HEK293 (cell line): ENCODE data around the gene FILIP1L.

Experiments
- CTCF ChIA-PET: fragments of 350-600 bp; formaldehyde crosslinking; extraction: SDS; loops from one replicate; lab custom pipeline; 2021; ENCODE audit warnings: antibody characterized with exemption; lab: Yijun Ruan, JAX
- POLR2A ChIA-PET: fragments of 300-600 bp; formaldehyde crosslinking; extraction: SDS; loops from one replicate; lab custom pipeline; 2020; ENCODE audit warnings: antibody characterized with exemption, inconsistent platforms; lab: Yijun Ruan, JAX
- H3K27ac ChIP-seq: fragments of 200-500 bp; sonication (Bioruptor generic); 2 replicates; pipeline ENCODE4 v1.5.1; 2014; ENCODE audit warnings: low read depth, low read length, control low read depth, inconsistent platforms; ENCODE audit errors: extremely low read depth
- H3K36me3 ChIP-seq, 2 experiments: fragments of 200-500 bp in 1 of 2; sonication (Bioruptor generic) in 1 of 2; 1 replicate in 1 of 2; 2 replicates in 1 of 2; pipeline ENCODE4 v1.5.1; 2014 to 2017; ENCODE audit warnings: inconsistent platforms in 2 of 2, low read length in 2 of 2; ENCODE audit not compliant: control insufficient read depth in 2 of 2, insufficient read depth in 1 of 2
- H3K4me1 ChIP-seq: fragments of 200-500 bp; sonication (Bioruptor generic); 2 replicates; pipeline ENCODE4 v1.5.1; 2014; ENCODE audit warnings: mild to moderate bottlenecking, low read length, inconsistent platforms; ENCODE audit not compliant: control insufficient read depth, insufficient read depth
- H3K4me3 ChIP-seq: 2 replicates; pipeline ENCODE4 v1.5.1; 2011; ENCODE audit warnings: low read depth, mild to moderate bottlenecking, control low read depth, low read length, moderate library complexity
- H3K9me3 ChIP-seq: fragments of 200-500 bp; sonication (Bioruptor generic); 2 replicates; pipeline ENCODE4 v1.5.1; 2014; ENCODE audit warnings: low read depth, low read length, inconsistent platforms; ENCODE audit not compliant: control insufficient read depth, insufficient read depth
- BCL11A ChIP-seq: fragments of 450-650 bp; formaldehyde crosslinking; IDR thresholded peaks from 2 replicates; pipeline ENCODE4 v1.5.1; 2016; ENCODE audit warnings: low read depth, missing biosample characterization, missing genetic modification characterization
- PRDM1 ChIP-seq: fragments of 450-650 bp; formaldehyde crosslinking; IDR thresholded peaks from 2 replicates; pipeline ENCODE4; 2016; ENCODE audit warnings: missing biosample characterization, missing genetic modification characterization
- ZFP3 ChIP-seq: fragments of 450-650 bp; formaldehyde crosslinking; IDR thresholded peaks from 2 replicates; pipeline ENCODE4 v1.5.1; 2016; ENCODE audit warnings: low read depth, missing biosample characterization, missing genetic modification characterization
- ZNF157 ChIP-seq: fragments of 450-650 bp; formaldehyde crosslinking; IDR thresholded peaks from 2 replicates; pipeline ENCODE4 v1.5.1; 2016; ENCODE audit warnings: missing biosample characterization, missing genetic modification characterization
- ZNF2 ChIP-seq: fragments of 450-650 bp; formaldehyde crosslinking; IDR thresholded peaks from 2 replicates; pipeline ENCODE4 v1.5.1; 2016; ENCODE audit warnings: missing biosample characterization, missing genetic modification characterization
- ZNF221 ChIP-seq: fragments of 450-650 bp; formaldehyde crosslinking; IDR thresholded peaks from 2 replicates; pipeline ENCODE4 v1.5.1; 2017; ENCODE audit warnings: missing biosample characterization, missing genetic modification characterization, borderline replicate concordance
- ZNF391 ChIP-seq: fragments of 450-650 bp; formaldehyde crosslinking; IDR thresholded peaks from 2 replicates; pipeline ENCODE4 v1.5.1; 2016; ENCODE audit warnings: low read depth, missing biosample characterization, missing genetic modification characterization, borderline replicate concordance
- ZNF48 ChIP-seq: fragments of 450-650 bp; formaldehyde crosslinking; IDR thresholded peaks from 2 replicates; pipeline ENCODE4 v1.5.1; 2016; ENCODE audit warnings: missing biosample characterization, missing genetic modification characterization
- ZNF658 ChIP-seq: fragments of 450-650 bp; formaldehyde crosslinking; IDR thresholded peaks from 2 replicates; pipeline ENCODE4; 2016; ENCODE audit warnings: missing biosample characterization, missing genetic modification characterization
- ZNF677 ChIP-seq: fragments of 450-650 bp; IDR thresholded peaks from 2 replicates; pipeline ENCODE4 v1.5.0; 2018; ENCODE audit warnings: missing biosample characterization, mild to moderate bottlenecking, missing genetic modification characterization, moderate library complexity
- ZNF776 ChIP-seq: fragments of 450-650 bp; formaldehyde crosslinking; IDR thresholded peaks from 2 replicates; pipeline ENCODE4 v1.5.0; 2017; ENCODE audit warnings: missing biosample characterization, missing genetic modification characterization, borderline replicate concordance
- TF ChIP-seq, protein P1 (sequence below): fragments of 450-650 bp; formaldehyde crosslinking; IDR thresholded peaks from 2 replicates; pipeline ENCODE4 v1.5.1; 2016; ENCODE audit warnings: missing biosample characterization, missing genetic modification characterization, low read depth
- TF ChIP-seq, protein P2 (sequence below): fragments of 450-650 bp; IDR thresholded peaks from 2 replicates; pipeline ENCODE4 v1.5.1; 2018; ENCODE audit warnings: missing biosample characterization, mild to moderate bottlenecking, missing genetic modification characterization
- TF ChIP-seq, protein P3 (sequence below): fragments of 450-650 bp; formaldehyde crosslinking; IDR thresholded peaks from 2 replicates; pipeline ENCODE4 v1.5.1; 2016; ENCODE audit warnings: missing biosample characterization, missing genetic modification characterization, low read depth
- TF ChIP-seq, protein P4 (sequence below): fragments of 450-650 bp; formaldehyde crosslinking; IDR thresholded peaks from 2 replicates; pipeline ENCODE4 v1.5.1; 2016; ENCODE audit warnings: missing biosample characterization, missing genetic modification characterization
- TF ChIP-seq, protein P5 (sequence below): fragments of 450-650 bp; formaldehyde crosslinking; optimal IDR thresholded peaks from 2 replicates; pipeline ENCODE3; 2016; ENCODE audit warnings: missing biosample characterization, mild to moderate bottlenecking, missing genetic modification characterization
- TF ChIP-seq, protein P6 (sequence below): fragments of 450-650 bp; formaldehyde crosslinking; IDR thresholded peaks from 2 replicates; pipeline ENCODE4 v1.5.1; 2016; ENCODE audit warnings: missing biosample characterization, missing genetic modification characterization

The FILIP1L gene

DNA sequence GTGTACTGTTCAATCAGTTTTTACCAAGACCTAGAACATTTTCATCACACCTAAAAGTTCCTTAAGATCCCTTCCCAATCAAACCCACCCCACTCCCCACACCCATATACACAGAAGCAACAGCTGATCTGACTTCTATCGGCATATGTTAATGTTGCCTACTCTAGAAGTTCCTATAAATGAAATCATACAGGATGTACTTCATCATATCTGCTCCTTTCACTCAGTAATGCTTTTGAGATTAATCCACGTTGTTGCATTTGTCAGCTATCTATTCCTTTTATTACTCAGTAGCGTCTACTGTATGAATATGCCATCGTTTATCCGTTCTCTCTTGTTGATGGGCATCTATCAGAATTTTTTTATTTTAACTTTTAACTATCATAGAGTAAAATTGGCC is 14.3 kb upstream of the FILIP1L start (continued):
- TF ChIP-seq, protein P1, sequence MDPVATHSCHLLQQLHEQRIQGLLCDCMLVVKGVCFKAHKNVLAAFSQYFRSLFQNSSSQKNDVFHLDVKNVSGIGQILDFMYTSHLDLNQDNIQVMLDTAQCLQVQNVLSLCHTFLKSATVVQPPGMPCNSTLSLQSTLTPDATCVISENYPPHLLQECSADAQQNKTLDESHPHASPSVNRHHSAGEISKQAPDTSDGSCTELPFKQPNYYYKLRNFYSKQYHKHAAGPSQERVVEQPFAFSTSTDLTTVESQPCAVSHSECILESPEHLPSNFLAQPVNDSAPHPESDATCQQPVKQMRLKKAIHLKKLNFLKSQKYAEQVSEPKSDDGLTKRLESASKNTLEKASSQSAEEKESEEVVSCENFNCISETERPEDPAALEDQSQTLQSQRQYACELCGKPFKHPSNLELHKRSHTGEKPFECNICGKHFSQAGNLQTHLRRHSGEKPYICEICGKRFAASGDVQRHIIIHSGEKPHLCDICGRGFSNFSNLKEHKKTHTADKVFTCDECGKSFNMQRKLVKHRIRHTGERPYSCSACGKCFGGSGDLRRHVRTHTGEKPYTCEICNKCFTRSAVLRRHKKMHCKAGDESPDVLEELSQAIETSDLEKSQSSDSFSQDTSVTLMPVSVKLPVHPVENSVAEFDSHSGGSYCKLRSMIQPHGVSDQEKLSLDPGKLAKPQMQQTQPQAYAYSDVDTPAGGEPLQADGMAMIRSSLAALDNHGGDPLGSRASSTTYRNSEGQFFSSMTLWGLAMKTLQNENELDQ (tag by site-specific recombination) = no peak
- no peak for TF ChIP-seq ZNF776 (tag by site-specific recombination)
- TF ChIP-seq, protein P2, sequence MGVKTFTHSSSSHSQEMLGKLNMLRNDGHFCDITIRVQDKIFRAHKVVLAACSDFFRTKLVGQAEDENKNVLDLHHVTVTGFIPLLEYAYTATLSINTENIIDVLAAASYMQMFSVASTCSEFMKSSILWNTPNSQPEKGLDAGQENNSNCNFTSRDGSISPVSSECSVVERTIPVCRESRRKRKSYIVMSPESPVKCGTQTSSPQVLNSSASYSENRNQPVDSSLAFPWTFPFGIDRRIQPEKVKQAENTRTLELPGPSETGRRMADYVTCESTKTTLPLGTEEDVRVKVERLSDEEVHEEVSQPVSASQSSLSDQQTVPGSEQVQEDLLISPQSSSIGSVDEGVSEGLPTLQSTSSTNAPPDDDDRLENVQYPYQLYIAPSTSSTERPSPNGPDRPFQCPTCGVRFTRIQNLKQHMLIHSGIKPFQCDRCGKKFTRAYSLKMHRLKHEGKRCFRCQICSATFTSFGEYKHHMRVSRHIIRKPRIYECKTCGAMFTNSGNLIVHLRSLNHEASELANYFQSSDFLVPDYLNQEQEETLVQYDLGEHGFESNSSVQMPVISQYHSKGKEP (tag by site-specific recombination) = no peak

DNA sequence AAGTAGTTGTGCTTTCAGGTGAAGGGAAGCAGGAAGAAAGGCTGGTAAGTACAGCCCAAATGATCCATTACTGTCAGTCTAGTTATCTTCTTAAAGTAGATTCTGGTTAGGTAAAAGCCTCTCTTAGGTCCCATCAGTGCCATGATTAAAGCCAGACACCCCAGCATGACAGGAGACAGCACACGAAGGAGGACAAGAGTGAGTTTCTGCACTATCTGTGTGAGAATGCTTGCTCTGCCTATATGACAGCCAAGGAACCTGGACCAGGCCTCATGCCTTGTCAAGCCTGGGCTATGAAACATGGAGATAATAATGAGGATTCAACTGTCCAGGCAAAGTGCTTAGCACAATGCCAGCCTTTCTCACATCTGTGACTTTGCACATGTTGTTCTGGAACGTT is 13.5 kb upstream of the FILIP1L start:
- Histone ChIP-seq H3K36me3 (no peaks in the 10 kb centered on the region), H3K4me3 (no peak overlapping the region), H3K9me3 (no peaks in the 10 kb centered on the region), H3K4me1 (no peaks in the 10 kb centered on the region; the same call in 1 of the 2 replicates), H3K27ac (no peak overlapping the region)
- ChIA-PET CTCF (no interaction called here), POLR2A (no interaction called here)
- TF ChIP-seq, protein P3, sequence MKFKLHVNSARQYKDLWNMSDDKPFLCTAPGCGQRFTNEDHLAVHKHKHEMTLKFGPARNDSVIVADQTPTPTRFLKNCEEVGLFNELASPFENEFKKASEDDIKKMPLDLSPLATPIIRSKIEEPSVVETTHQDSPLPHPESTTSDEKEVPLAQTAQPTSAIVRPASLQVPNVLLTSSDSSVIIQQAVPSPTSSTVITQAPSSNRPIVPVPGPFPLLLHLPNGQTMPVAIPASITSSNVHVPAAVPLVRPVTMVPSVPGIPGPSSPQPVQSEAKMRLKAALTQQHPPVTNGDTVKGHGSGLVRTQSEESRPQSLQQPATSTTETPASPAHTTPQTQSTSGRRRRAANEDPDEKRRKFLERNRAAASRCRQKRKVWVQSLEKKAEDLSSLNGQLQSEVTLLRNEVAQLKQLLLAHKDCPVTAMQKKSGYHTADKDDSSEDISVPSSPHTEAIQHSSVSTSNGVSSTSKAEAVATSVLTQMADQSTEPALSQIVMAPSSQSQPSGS = no peak
- TF ChIP-seq, protein P4, sequence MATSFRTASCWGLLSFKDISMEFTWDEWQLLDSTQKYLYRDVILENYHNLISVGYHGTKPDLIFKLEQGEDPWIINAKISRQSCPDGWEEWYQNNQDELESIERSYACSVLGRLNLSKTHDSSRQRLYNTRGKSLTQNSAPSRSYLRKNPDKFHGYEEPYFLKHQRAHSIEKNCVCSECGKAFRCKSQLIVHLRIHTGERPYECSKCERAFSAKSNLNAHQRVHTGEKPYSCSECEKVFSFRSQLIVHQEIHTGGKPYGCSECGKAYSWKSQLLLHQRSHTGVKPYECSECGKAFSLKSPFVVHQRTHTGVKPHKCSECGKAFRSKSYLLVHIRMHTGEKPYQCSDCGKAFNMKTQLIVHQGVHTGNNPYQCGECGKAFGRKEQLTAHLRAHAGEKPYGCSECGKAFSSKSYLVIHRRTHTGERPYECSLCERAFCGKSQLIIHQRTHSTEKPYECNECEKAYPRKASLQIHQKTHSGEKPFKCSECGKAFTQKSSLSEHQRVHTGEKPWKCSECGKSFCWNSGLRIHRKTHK (tag by site-specific recombination) = no peak
- TF ChIP-seq BCL11A = no peak

DNA sequence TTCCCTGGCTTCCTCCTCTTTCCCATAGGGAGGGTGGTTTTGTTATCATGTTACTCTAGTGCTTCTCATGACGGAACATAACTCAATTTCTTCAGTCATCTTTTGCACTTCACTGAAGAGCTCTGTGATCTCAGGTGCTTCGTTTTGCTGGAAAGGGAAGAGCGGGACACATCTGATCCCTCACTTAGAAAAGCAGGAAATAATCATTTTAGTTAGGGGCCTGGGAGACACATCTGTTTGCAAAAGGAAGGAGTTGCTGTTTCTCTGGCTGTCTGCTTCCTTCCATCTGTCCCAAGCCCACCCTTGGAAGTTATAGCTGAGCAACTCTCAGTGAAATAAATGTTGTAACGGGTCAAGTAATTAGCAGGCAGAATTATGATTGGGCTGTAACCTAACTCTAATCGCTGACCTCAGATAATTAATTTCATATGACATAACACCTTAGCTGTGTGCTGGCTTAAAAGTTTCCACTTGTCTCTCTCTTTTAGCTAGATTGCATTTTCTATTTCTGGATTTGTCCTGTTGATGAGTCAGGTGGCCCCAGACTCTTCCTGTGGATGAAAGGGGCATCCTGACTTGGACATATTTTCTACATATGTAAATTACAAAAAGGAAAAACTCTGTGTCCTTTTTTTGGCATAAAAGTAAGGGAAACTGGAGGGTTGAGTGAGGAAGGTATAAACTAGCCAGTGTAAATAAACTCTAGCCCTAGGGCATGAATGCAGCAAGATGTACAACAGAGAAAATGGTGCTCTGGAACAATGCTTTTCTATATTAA is 11.0 kb upstream of the FILIP1L start:
- H3K4me3 ChIP-seq = no peak overlapping the region
- H3K27ac ChIP-seq = no peak overlapping the region
- no peaks in the 10 kb centered on the region; the same call in 1 of the 2 replicates for H3K4me1 ChIP-seq
- POLR2A ChIA-PET = no interaction called here
- TF ChIP-seq ZNF2 (no peak), ZNF677 (no peak), ZFP3 (tag by site-specific recombination) (no peak), ZNF221 (tag by site-specific recombination) (no peak), ZNF48 (tag by site-specific recombination) (no peak), ZNF391 (no peak), PRDM1 (no peak), ZNF658 (tag by site-specific recombination) (no peak), ZNF157 (tag by site-specific recombination) (no peak)
- TF ChIP-seq, protein P5, sequence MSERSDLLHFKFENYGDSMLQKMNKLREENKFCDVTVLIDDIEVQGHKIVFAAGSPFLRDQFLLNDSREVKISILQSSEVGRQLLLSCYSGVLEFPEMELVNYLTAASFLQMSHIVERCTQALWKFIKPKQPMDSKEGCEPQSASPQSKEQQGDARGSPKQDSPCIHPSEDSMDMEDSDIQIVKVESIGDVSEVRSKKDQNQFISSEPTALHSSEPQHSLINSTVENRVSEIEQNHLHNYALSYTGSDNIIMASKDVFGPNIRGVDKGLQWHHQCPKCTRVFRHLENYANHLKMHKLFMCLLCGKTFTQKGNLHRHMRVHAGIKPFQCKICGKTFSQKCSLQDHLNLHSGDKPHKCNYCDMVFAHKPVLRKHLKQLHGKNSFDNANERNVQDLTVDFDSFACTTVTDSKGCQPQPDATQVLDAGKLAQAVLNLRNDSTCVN (tag by site-specific recombination) = no peak
- TF ChIP-seq, protein P3 = no peak
- TF ChIP-seq, protein P6, sequence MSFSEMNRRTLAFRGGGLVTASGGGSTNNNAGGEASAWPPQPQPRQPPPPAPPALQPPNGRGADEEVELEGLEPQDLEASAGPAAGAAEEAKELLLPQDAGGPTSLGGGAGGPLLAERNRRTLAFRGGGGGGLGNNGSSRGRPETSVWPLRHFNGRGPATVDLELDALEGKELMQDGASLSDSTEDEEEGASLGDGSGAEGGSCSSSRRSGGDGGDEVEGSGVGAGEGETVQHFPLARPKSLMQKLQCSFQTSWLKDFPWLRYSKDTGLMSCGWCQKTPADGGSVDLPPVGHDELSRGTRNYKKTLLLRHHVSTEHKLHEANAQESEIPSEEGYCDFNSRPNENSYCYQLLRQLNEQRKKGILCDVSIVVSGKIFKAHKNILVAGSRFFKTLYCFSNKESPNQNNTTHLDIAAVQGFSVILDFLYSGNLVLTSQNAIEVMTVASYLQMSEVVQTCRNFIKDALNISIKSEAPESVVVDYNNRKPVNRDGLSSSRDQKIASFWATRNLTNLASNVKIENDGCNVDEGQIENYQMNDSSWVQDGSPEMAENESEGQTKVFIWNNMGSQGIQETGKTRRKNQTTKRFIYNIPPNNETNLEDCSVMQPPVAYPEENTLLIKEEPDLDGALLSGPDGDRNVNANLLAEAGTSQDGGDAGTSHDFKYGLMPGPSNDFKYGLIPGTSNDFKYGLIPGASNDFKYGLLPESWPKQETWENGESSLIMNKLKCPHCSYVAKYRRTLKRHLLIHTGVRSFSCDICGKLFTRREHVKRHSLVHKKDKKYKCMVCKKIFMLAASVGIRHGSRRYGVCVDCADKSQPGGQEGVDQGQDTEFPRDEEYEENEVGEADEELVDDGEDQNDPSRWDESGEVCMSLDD = no peak
- CTCF ChIA-PET = no interaction called here
- no peaks in the 10 kb centered on the region for H3K36me3 ChIP-seq
- H3K9me3 ChIP-seq = no peaks in the 10 kb centered on the region
